GM18951 (cell line): ENCODE data around the gene ITPR3.

ENCODE experiments used
- POLR2A ChIP-seq: IDR thresholded peaks from 4 replicates; pipeline ENCODE4 v1.6.1; 2011; ENCODE audit warnings: mild to moderate bottlenecking; ENCODE audit not compliant: insufficient read length, insufficient read depth; ENCODE audit errors: extremely low read depth
- in situ Hi-C: fragments of 300-500 bp; cut with MboI; formaldehyde crosslinking; loops from one replicate; pipeline ENCODE4 v1.12.0; 2022; ENCODE audit warnings: low sequenced_read_pairs, mixed read lengths, inconsistent platforms; ENCODE audit not compliant: unreplicated experiment

Gene ITPR3

DNA sequence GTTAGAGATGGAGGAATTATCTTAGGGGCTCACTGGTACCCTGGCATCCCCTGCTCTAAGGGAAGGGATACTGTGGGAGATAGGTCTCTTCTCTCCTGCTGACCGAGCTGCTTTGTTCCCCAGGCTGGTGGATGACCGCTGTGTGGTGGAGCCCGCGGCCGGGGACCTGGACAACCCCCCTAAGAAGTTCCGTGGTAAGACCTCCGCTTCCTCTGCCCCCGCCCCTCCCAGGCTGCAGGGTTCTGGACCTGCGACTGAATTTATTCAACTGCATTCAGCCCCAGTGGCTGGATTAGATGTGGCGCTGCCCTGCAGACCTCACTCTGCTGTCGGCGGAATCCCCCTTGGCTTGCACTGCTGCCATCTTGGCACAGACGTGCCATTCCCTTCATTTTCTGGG, 19.2 kb downstream of the ITPR3 start:
- in situ Hi-C loops = no loop called here
- TF ChIP-seq POLR2A = no peak

DNA sequence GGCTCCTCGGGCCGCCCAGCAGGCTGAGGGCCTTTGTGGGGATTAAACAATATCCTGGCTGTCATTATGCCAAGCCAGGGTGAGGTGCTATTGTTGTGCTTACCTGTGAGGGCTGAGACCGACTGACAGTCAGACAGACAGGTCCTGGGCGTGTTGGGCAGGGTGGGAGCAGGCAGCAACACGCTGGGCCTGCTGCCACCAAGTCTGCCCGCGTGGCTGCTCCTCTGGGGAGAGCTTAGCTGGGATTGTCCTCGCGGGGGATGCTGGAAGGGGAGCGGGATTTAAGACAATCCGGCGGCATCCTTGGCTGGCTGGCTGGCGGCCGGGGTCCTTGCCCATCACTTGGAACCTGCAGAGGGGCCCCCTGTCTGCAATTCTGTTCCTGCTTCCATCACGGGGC, 20.0 kb downstream of the ITPR3 start:
- in situ Hi-C loops = no loop called here
- no peak for TF ChIP-seq POLR2A

DNA sequence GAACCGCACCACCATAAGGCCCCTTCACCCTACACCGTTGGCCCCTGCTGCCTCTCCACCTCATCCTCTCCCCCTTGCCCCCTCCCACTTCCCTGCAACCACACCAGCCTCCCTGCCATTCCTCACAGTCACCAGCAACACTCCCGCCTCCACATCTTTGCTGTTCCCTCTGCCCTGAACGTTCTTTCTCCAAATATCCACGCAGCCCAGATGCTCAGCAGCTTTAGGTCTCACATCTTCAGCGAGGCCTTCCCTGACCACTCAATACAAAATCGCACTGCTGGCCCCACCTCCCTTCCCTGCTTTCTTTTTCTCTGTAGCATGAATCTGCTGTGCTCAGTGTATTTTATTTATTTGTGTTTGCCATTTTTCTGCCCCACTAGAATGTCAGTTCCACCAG, 20.5 kb downstream of the ITPR3 start:
- TF ChIP-seq POLR2A = no peak
- in situ Hi-C loops = no loop called here

GRCh38 chr6:33642897-33643296, 21.8 kb downstream of the ITPR3 start:
- in situ Hi-C loops = no loop called here
- TF ChIP-seq POLR2A = no peak

- in situ Hi-C loops = no loop called here
- no peak for TF ChIP-seq POLR2A
Measured at GRCh38 chr6:33651403-33651802, 30.3 kb downstream of the ITPR3 start.

- no peak for TF ChIP-seq POLR2A
- in situ Hi-C loops = no loop called here
Measured at GRCh38 chr6:33652002-33652401, 30.9 kb downstream of the ITPR3 start.

DNA sequence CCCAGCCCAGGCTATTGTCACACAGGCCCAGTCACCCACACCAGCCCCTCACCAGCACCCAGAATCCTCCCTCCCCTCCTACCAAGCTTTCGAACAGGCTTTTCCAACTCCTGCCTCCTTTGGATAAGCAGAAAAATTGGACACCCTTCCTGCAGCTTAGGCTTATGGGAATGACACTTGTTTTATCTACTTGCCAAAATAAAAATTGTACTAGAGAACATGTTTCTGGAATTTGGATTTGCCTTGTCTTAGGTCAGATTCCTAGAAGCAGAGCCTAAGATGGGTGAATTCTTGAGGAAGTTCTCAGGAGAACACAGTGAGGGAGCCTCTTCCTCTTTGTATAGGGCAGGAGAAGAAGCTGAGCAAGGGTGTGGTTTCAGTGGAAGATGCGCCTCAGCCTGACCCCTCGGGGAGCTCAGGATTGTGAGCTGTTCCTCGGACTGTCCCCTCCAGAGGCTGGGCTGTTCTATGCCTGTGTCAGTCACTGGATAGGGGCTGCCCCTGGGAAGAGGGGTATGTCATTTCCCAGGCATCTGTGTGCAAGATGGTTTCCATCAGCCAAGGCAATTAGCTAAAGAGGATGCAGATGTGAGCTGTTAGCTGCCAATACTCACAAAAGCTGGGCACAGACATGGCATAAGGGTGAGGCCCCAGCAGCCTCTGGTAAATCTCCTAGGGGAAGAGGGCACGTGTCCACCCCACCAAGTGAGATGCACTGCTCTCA, 33.9 kb downstream of the ITPR3 start:
- in situ Hi-C loops = no loop called here
- TF ChIP-seq POLR2A = no peak

DNA sequence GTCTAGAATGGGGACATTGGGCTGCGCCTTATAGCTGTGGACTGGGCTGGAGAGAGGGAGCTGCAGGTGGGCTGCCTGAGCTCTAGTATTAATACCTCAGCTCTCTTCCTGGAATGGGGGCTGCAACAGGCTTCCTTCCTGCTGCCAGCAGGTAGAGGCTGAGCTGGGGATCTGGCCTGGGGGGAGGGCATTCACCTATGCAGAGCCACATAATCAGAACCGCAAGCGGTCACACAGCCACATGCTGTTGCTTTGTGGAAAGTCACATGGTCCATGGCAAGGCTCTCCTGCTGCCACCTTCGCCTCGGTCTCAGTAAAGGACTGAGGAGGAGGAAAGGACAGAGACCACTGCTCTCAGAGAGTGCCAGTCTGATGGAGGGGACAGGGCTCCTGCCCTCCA, 35.7 kb downstream of the ITPR3 start:
- in situ Hi-C loops = no loop called here
- no peak for TF ChIP-seq POLR2A

- in situ Hi-C loops = no loop called here
- no peak for TF ChIP-seq POLR2A
Measured at GRCh38 chr6:33658982-33659689, 38.0 kb downstream of the ITPR3 start.

GRCh38 chr6:33659986-33660385, 38.9 kb downstream of the ITPR3 start:
- in situ Hi-C loops = no loop called here

DNA sequence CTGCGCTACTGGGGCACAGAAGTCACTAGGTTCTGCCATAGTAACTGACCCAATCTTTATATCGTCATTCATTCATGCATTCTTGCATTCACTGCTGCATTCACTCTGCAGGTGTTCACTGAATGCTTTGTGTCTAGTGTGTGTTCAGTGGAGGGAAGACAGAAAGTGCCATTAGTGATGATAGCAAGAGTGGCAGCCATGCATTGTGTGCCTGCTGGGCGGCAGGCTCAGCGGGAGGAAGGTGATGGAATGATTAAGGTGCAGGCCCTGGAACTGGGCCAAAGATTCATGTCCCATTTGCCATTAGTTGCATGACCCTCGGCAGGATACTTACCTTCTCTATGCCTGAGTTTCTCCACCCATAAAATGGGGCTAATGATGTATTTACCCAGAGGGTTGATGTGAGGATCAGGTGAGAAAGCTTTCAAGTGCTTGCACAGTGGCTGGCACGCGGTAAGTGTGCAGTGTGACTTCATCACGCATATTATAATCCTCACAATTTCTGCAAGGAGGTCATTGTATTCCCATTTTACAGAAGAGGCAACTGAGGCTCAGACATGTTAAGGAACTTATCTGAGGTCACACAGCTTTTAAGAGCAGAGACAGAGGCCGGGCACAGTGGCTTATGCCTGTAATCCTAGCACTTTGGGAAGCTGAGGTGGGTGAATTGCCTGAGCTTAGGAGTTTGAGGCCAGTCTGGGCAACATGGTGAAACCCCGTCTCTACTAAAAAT, 40.1 kb downstream of the ITPR3 start:
- in situ Hi-C loops = no loop called here
- TF ChIP-seq POLR2A = no peak

More at GRCh38 chr6:33659986-33660385, 38.9 kb downstream of the ITPR3 start:
- TF ChIP-seq POLR2A = no peak

- no peak for TF ChIP-seq POLR2A
- in situ Hi-C loops = no loop called here
Measured at GRCh38 chr6:33662318-33662717, 41.2 kb downstream of the ITPR3 start.

DNA sequence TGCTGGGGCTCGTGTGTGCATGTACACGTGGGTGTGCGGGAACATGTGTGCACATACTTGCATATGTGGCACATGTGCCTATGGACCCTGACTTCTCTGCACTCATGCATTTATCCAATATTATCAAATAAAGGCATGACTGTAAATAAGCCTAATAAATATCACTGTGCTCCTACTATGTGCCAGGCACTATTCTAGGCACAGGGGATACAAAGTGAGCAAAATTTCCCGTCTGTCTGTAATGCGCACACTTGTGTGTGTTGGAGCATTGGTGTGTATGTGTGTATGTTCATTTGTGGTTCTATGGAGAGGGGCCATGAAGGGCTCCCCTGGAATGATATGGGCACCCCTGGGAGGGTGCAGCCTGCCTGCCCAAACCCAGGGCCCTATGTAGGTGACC, 41.9 kb downstream of the ITPR3 start:
- no peak for TF ChIP-seq POLR2A
- in situ Hi-C loops = no loop called here
